ENCODE results near the gene NXPE2.

Gene NXPE2

GRCh38 chr11:114746013-114746412, 67.7 kb downstream of the NXPE2 start:
- no peak for DNase-seq

Data from MV-4-11 (cell line).